Stomach (tissue), 9 donors: ENCODE measurements around the gene TNS2. TPM values are rescaled to one million over a fixed set of nuclear protein-coding genes. Genes with fewer than 3 reads are reported as not detected.

ENCODE experiments used
- DNase-seq, 2 donors: peaks; one replicate each; pipeline versions ENCODE4 v3.0.0 to v3.0.0-alpha.2; 2013 to 2019
- H3K27ac ChIP-seq, 5 donors: fragments of 200-600 bp in 4 of 5; sonication (generic) in 4 of 5; one replicate each; pipeline ENCODE4 v1.5.1; 2013 to 2019; ENCODE audit warnings: mild to moderate bottlenecking in 1 of 5, moderate library complexity in 1 of 5
- H3K27me3 ChIP-seq, 3 donors: fragments of 200-600 bp; sonication (generic); one replicate each; pipeline ENCODE4 v1.5.1; 2017 to 2019; ENCODE audit warnings: mixed run types in 1 of 3
- H3K36me3 ChIP-seq, 4 donors: fragments of 200-600 bp; sonication (generic); 1 replicate in 3 of 4; 2 replicates in 1 of 4; pipeline ENCODE4 v1.5.1; 2016 to 2019
- H3K4me1 ChIP-seq, 4 donors: fragments of 200-600 bp; sonication (generic); one replicate each; pipeline ENCODE4 v1.5.1; 2016 to 2019
- H3K4me3 ChIP-seq, 4 donors: fragments of 200-600 bp; sonication (generic) in 3 of 4; one replicate each; pipeline ENCODE4 v1.5.1; 2016 to 2019; ENCODE audit warnings: mild to moderate bottlenecking in 1 of 4
- H3K9me3 ChIP-seq, 4 donors: fragments of 200-600 bp; sonication (generic); one replicate each; pipeline ENCODE4 v1.5.1; 2016 to 2019
- EP300 ChIP-seq: sonication (generic); formaldehyde crosslinking; IDR thresholded peaks from one replicate; pipeline ENCODE4 v1.6.1; 2017; ENCODE audit warnings: antibody characterized with exemption
- POLR2A ChIP-seq, 4 donors: fragments of 450-650 bp; IDR thresholded peaks; one replicate each; pipeline ENCODE4 v1.6.1; 2016; ENCODE audit warnings: antibody characterized with exemption in 4 of 4, control low read depth in 2 of 4, mild to moderate bottlenecking in 1 of 4, moderate library complexity in 1 of 4
- POLR2AphosphoS5 ChIP-seq, 3 donors: sonication (generic); formaldehyde crosslinking; IDR thresholded peaks; one replicate each; pipeline ENCODE4 v1.6.1; 2016; ENCODE audit warnings: antibody characterized with exemption in 3 of 3
- whole genome bisulfite sequencing, 5 donors: extraction: QIAGEN DNeasy Blood & Tissue Kit in 3 of 5; methylation state at CpG; one replicate each; pipeline versions ENCODE4 v1.1.5 to v1.1.7; 2013 to 2018; 5-methylcytosine and 5-hydroxymethylcytosine counted together
- intact Hi-C: fragments of 100-400 bp; cut with DNase I; formaldehyde crosslinking; loops from one replicate; pipeline ENCODE4 v1.15.1; 2023; ENCODE audit warnings: low total_unique reads
- polyA plus RNA-seq, 3 donors: library from polyadenylated mRNA; stranded (reverse); fragments of 200-250 nt; gene quantifications; one replicate each; pipeline ENCODE4 v1.2.3, GENCODE V29; 2013
- total RNA-seq, 5 donors: library from RNA; depleted of rRNA; stranded (reverse); fragments of >200 nt; gene quantifications; one replicate each; pipeline versions ENCODE4 v1.1.0 to v1.2.3, GENCODE V29; 2014 to 2016
- TF ChIP-seq, protein P1 (sequence below), 7 experiments: fragments of 450-650 bp in 4 of 7; fragments of 200-600 bp in 3 of 7; sonication (generic) in 3 of 7; IDR thresholded peaks; one replicate each; pipeline ENCODE4 v1.5.1; 2016 to 2019; ENCODE audit warnings: antibody characterized with exemption in 7 of 7, control low read depth in 2 of 7, mild to moderate bottlenecking in 1 of 7
- donor health status: healthy with polysubstance abuse.
- donor health status: Bipolar disorder and iron deficiency.
- donor health status: healthy.

Gene TNS2
- total and polyA plus RNA-seq, 8 donors: 38.5 to 164 (median 73.7) TPM

DNA sequence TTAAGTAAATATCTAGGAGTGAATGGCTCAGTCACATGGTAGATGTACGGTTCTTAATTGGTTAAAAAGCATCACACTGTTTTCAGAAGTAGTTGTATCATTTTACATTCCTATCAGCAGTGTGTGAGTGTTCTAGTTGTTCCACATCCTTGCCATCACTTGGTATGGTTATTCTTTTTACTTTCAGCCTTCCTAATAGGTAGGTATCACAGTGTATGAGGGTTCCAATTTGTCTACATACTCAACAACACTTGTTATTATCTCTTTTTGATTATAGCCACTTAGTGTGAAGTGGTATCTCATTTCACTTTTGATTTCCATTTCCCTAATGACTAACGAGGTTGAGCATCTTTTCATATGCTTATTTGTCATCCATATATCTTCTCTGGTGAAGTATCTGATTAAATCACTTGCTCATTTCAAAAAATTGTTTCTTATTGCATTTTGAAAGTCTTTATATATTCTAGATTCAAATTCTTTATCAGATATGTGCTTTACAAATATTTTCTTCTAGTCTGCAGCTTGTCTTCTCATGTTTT, 32.8 kb downstream of the TNS2 start:
- intact Hi-C loops: no loop called here
- TF ChIP-seq EP300: no peak
- TF ChIP-seq, protein P1, sequence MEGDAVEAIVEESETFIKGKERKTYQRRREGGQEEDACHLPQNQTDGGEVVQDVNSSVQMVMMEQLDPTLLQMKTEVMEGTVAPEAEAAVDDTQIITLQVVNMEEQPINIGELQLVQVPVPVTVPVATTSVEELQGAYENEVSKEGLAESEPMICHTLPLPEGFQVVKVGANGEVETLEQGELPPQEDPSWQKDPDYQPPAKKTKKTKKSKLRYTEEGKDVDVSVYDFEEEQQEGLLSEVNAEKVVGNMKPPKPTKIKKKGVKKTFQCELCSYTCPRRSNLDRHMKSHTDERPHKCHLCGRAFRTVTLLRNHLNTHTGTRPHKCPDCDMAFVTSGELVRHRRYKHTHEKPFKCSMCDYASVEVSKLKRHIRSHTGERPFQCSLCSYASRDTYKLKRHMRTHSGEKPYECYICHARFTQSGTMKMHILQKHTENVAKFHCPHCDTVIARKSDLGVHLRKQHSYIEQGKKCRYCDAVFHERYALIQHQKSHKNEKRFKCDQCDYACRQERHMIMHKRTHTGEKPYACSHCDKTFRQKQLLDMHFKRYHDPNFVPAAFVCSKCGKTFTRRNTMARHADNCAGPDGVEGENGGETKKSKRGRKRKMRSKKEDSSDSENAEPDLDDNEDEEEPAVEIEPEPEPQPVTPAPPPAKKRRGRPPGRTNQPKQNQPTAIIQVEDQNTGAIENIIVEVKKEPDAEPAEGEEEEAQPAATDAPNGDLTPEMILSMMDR (IDR thresholded peaks at IDR 0.05): no peak
- TF ChIP-seq POLR2AphosphoS5 (IDR thresholded peaks at IDR 0.05): no peak
- TF ChIP-seq POLR2A (IDR thresholded peaks at IDR 0.05): no peak
- no peak overlapping the region for H3K27ac ChIP-seq
- 64 to 73% (median 66%) methylated on average over 2 of the region's 2 CpGs for WGBS, 5 donors
- H3K4me3 ChIP-seq: no peak overlapping the region
- H3K27me3 ChIP-seq: no peaks in the 10 kb centered on the region
- DNase-seq: no peak
- H3K36me3 ChIP-seq: no peaks in the 10 kb centered on the region
- H3K4me1 ChIP-seq: peaks cover 10 to 24% (median 22%) of the 10 kb centered on the region in 4 donors
- no peaks in the 10 kb centered on the region for H3K9me3 ChIP-seq

DNA sequence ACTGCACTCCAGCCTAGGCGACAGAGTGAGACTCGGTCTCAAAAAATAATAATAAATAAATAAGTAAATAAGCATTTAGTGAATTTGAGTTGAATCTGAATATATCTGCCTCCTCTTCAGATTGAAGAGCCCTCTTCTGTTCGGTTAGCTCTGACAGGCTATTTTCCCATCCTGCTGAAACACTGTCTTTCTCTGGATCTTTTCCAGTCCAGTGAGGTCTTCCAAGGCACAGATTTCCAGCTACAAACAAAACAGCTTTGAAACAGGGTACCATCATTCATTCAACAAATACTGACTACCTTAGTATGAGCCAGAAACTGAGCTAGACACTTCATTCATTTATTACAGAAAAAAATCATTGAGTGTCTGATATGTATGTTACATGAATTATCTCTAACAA, 36.5 kb downstream of the TNS2 start:
- H3K4me1 ChIP-seq: no peaks in the 10 kb centered on the region
- no peaks in the 10 kb centered on the region for H3K9me3 ChIP-seq
- no peaks in the 10 kb centered on the region for H3K27me3 ChIP-seq
- WGBS, 5 donors: 79 to 89% (median 86%) methylated on average over 3 of the region's 3 CpGs
- intact Hi-C loops: no loop called here
- no peak overlapping the region for H3K4me3 ChIP-seq
- DNase-seq: no peak
- H3K27ac ChIP-seq: no peak overlapping the region
- TF ChIP-seq, protein P1 (IDR thresholded peaks at IDR 0.05): no peak
- TF ChIP-seq POLR2A (IDR thresholded peaks at IDR 0.05) (no peak), POLR2AphosphoS5 (IDR thresholded peaks at IDR 0.05) (no peak), EP300 (no peak)
- H3K36me3 ChIP-seq: no peaks in the 10 kb centered on the region

DNA sequence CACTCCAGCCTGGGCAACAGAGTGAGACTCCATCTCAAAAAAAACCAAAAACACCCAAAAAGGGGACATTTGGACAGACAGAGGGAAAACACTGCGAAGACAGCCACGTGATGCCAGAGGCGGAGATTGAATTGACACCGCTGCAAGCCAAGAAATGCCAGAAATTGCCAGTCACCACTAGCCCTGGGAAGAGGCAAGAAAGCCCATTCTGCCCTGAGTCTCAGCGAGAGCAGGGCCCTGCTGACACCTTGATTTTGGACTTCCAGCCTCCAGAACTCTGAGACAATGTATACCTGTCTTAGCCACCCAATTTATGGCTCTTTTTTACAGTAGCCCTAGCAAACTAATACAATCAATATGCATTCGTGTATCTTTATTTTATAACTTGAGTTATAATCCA, 40.2 kb downstream of the TNS2 start:
- WGBS, 5 donors: 90 to 97% (median 95%) methylated on average over 6 of the region's 6 CpGs
- H3K9me3 ChIP-seq: no peaks in the 10 kb centered on the region
- TF ChIP-seq EP300 (no peak), POLR2A (IDR thresholded peaks at IDR 0.05) (no peak), POLR2AphosphoS5 (IDR thresholded peaks at IDR 0.05) (no peak)
- TF ChIP-seq, protein P1 (IDR thresholded peaks at IDR 0.05): no peak
- no peaks in the 10 kb centered on the region for H3K27me3 ChIP-seq
- peaks cover 0 to 3% (median 0%) of the 10 kb centered on the region in 4 donors for H3K4me1 ChIP-seq
- no peaks in the 10 kb centered on the region for H3K36me3 ChIP-seq
- no peak overlapping the region for H3K27ac ChIP-seq
- no peak overlapping the region for H3K4me3 ChIP-seq
- no peak for DNase-seq
- intact Hi-C loops: no loop called here

DNA sequence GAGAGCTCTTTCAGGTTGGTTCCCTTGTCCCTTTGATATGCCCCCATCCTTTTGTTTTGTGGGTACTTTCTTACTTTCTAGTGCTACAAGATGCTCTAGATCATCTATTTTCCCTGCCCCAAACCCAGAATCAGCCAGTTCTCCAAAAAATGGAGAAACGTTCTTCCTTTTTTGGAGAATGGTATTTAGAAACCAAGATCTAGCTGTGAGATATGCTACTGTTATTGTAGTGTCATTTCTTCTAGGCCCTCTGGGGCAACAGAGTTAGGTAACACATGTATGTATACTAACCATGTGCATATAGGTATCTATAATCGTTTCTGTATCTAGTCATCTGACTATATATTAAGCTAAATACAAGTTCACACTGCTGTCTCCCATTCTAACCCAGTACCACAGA, 40.7 kb downstream of the TNS2 start:
- TF ChIP-seq, protein P1 (IDR thresholded peaks at IDR 0.05): no peak
- no peak for TF ChIP-seq EP300
- TF ChIP-seq POLR2AphosphoS5 (IDR thresholded peaks at IDR 0.05): no peak
- TF ChIP-seq POLR2A (IDR thresholded peaks at IDR 0.05): no peak
- H3K4me1 ChIP-seq: peaks cover 0 to 3% (median 0%) of the 10 kb centered on the region in 4 donors
- no peak for DNase-seq

More for the DNA sequence above, 40.7 kb downstream of the TNS2 start:
- 51 to 73% (median 64%) methylated on average over 2 of the region's 2 CpGs for WGBS, 5 donors
- no peaks in the 10 kb centered on the region for H3K9me3 ChIP-seq
- no peaks in the 10 kb centered on the region for H3K36me3 ChIP-seq
- no peaks in the 10 kb centered on the region for H3K27me3 ChIP-seq
- no peak overlapping the region for H3K27ac ChIP-seq
- intact Hi-C loops: no loop called here
- no peak overlapping the region for H3K4me3 ChIP-seq
